Measurements from ENCODE around the gene ITGB1.
A peak's percentile ranks its signal among the peaks of the same experiment; 100 is the strongest.
"Not testable (repeated sequence)": the region's sequence is repeated elsewhere in the genome, so short reads cannot be mapped to it uniquely, and the experiment has no call there.

Gene ITGB1

GRCh38 chr10:32911285-32912016, 46.6 kb downstream of the ITGB1 start:
- CTCF ChIA-PET, result no interaction called here
- no peak overlapping the region for H3K4me3 Mint-ChIP-seq
- H3K36me3 Mint-ChIP-seq, result peaks cover 53% of the 10 kb centered on the region
- H3K27me3 Mint-ChIP-seq, result no peaks in the 10 kb centered on the region
- H3K4me1 Mint-ChIP-seq, result no peaks in the 10 kb centered on the region
- H3K9me3 Mint-ChIP-seq, result no peaks in the 10 kb centered on the region
- H3K27ac Mint-ChIP-seq, result peak overlapping the region; percentile 21
- DNase-seq, result no peak

- H3K27me3 Mint-ChIP-seq, H3K27ac Mint-ChIP-seq, DNase-seq, H3K9me3 Mint-ChIP-seq, CTCF ChIA-PET, H3K4me3 Mint-ChIP-seq, H3K4me1 Mint-ChIP-seq: not testable (repeated sequence)
- peaks cover 40% of the 10 kb centered on the region for H3K36me3 Mint-ChIP-seq
Measured at GRCh38 chr10:32909970-32910369, 48.1 kb downstream of the ITGB1 start.

- DNase-seq, result no peak
- Mint-ChIP-seq H3K27me3 (no peaks in the 10 kb centered on the region), H3K27ac (no peak overlapping the region), H3K4me3 (no peak overlapping the region), H3K4me1 (no peaks in the 10 kb centered on the region), H3K9me3 (no peaks in the 10 kb centered on the region), H3K36me3 (peaks cover 35% of the 10 kb centered on the region)
- CTCF ChIA-PET, result no interaction called here
Measured at GRCh38 chr10:32909456-32909855, 48.6 kb downstream of the ITGB1 start.

- Mint-ChIP-seq H3K27me3 (no peaks in the 10 kb centered on the region), H3K4me3 (no peak overlapping the region), H3K36me3 (peaks cover 22% of the 10 kb centered on the region), H3K4me1 (no peaks in the 10 kb centered on the region), H3K27ac (no peak overlapping the region), H3K9me3 (no peaks in the 10 kb centered on the region)
- CTCF ChIA-PET, result no interaction called here
- no peak for DNase-seq
Measured at GRCh38 chr10:32906595-32906994, 51.4 kb downstream of the ITGB1 start.

GRCh38 chr10:32905466-32905865, 52.6 kb downstream of the ITGB1 start:
- Mint-ChIP-seq H3K36me3 (peaks cover 17% of the 10 kb centered on the region), H3K4me1 (no peaks in the 10 kb centered on the region), H3K27ac (no peak overlapping the region), H3K4me3 (no peak overlapping the region), H3K9me3 (no peaks in the 10 kb centered on the region), H3K27me3 (no peaks in the 10 kb centered on the region)
- DNase-seq, result no peak
- CTCF ChIA-PET, result no interaction called here

GRCh38 chr10:32901815-32902214, 56.2 kb downstream of the ITGB1 start:
- H3K4me3 Mint-ChIP-seq, result no peak overlapping the region
- no peaks in the 10 kb centered on the region for H3K27me3 Mint-ChIP-seq
- H3K4me1 Mint-ChIP-seq, result no peaks in the 10 kb centered on the region
- DNase-seq, result no peak
- H3K36me3 Mint-ChIP-seq, result peaks cover 14% of the 10 kb centered on the region
- no peak overlapping the region for H3K27ac Mint-ChIP-seq
- no peaks in the 10 kb centered on the region for H3K9me3 Mint-ChIP-seq
- CTCF ChIA-PET, result no interaction called here

GRCh38 chr10:32895200-32895968, 62.6 kb downstream of the ITGB1 start:
- CTCF ChIA-PET, H3K27ac Mint-ChIP-seq, H3K27me3 Mint-ChIP-seq, H3K4me1 Mint-ChIP-seq, DNase-seq, H3K9me3 Mint-ChIP-seq, H3K4me3 Mint-ChIP-seq: not testable (repeated sequence)
- H3K36me3 Mint-ChIP-seq, result peaks cover 11% of the 10 kb centered on the region

GRCh38 chr10:32893916-32894664, 63.9 kb downstream of the ITGB1 start:
- DNase-seq, result no peak
- Mint-ChIP-seq H3K4me1 (peaks cover 6% of the 10 kb centered on the region), H3K27me3 (no peaks in the 10 kb centered on the region), H3K9me3 (no peaks in the 10 kb centered on the region), H3K27ac (no peak overlapping the region), H3K36me3 (peaks cover 11% of the 10 kb centered on the region), H3K4me3 (no peak overlapping the region)
- CTCF ChIA-PET, result no interaction called here

- no peaks in the 10 kb centered on the region for H3K9me3 Mint-ChIP-seq
- H3K27ac Mint-ChIP-seq, result no peak overlapping the region
- CTCF ChIA-PET, result no interaction called here
- H3K4me1 Mint-ChIP-seq, result peaks cover 6% of the 10 kb centered on the region
- H3K27me3 Mint-ChIP-seq, result no peaks in the 10 kb centered on the region
- no peak for DNase-seq
- peaks cover 10% of the 10 kb centered on the region for H3K36me3 Mint-ChIP-seq
- H3K4me3 Mint-ChIP-seq, result no peak overlapping the region
Measured at GRCh38 chr10:32893434-32893833, 64.6 kb downstream of the ITGB1 start.

- Mint-ChIP-seq H3K27me3 (peaks cover 5% of the 10 kb centered on the region), H3K27ac (no peak overlapping the region), H3K36me3 (peaks cover under 1% of the 10 kb centered on the region), H3K4me3 (no peak overlapping the region), H3K4me1 (peaks cover 6% of the 10 kb centered on the region), H3K9me3 (no peaks in the 10 kb centered on the region)
- CTCF ChIA-PET, result no interaction called here
- DNase-seq, result no peak
Measured at GRCh38 chr10:32891261-32891660, 66.8 kb downstream of the ITGB1 start.

- H3K36me3 Mint-ChIP-seq, result no peaks in the 10 kb centered on the region
- H3K27ac Mint-ChIP-seq, result no peak overlapping the region
- peaks cover 5% of the 10 kb centered on the region for H3K27me3 Mint-ChIP-seq
- peaks cover 6% of the 10 kb centered on the region for H3K4me1 Mint-ChIP-seq
- no peak for DNase-seq
- CTCF ChIA-PET, result no interaction called here
- no peak overlapping the region for H3K4me3 Mint-ChIP-seq
- H3K9me3 Mint-ChIP-seq, result no peaks in the 10 kb centered on the region
Measured at GRCh38 chr10:32890444-32890843, 67.6 kb downstream of the ITGB1 start.

- Mint-ChIP-seq H3K4me3 (no peak overlapping the region), H3K4me1 (peaks cover 6% of the 10 kb centered on the region), H3K27ac (no peak overlapping the region), H3K36me3 (no peaks in the 10 kb centered on the region), H3K27me3 (peaks cover 5% of the 10 kb centered on the region), H3K9me3 (no peaks in the 10 kb centered on the region)
- no peak for DNase-seq
- CTCF ChIA-PET, result no interaction called here
Measured at GRCh38 chr10:32889631-32890212, 68.3 kb downstream of the ITGB1 start.

GRCh38 chr10:32888161-32888927, 69.7 kb downstream of the ITGB1 start:
- Mint-ChIP-seq H3K36me3 (no peaks in the 10 kb centered on the region), H3K27ac (no peak overlapping the region), H3K4me1 (peaks cover 6% of the 10 kb centered on the region), H3K27me3 (peaks cover 5% of the 10 kb centered on the region), H3K9me3 (no peaks in the 10 kb centered on the region), H3K4me3 (no peak overlapping the region)
- CTCF ChIA-PET, result no interaction called here
- no peak for DNase-seq

GRCh38 chr10:32887481-32887880, 70.5 kb downstream of the ITGB1 start:
- Mint-ChIP-seq H3K4me3 (no peak overlapping the region), H3K27ac (no peak overlapping the region), H3K36me3 (no peaks in the 10 kb centered on the region), H3K27me3 (peaks cover 5% of the 10 kb centered on the region), H3K9me3 (no peaks in the 10 kb centered on the region), H3K4me1 (peaks cover 6% of the 10 kb centered on the region)
- CTCF ChIA-PET, result no interaction called here
- no peak for DNase-seq
